SHP77 treated with DMSO at 0.1 percent for 48 hours (cell line): ENCODE results near the gene PIMREG.
A peak's percentile ranks its signal among the peaks of the same experiment; 100 is the strongest.

Experiments
- DNase-seq: peaks from one replicate; lab custom pipeline; 2025; lab: John Stamatoyannopoulos, UW

Gene PIMREG

GRCh38 chr17:6443692-6444570 lies at the start of gene PIMREG:
Gene PIMREG (plus strand): TSS chr17:6444455. CDS start chr17:6445111, 656 bp downstream.
- DNase-seq: peak; percentile 95

- DNase-seq: no peak
Observed at GRCh38 chr17:6398955-6399354, 45.3 kb upstream of the PIMREG start.

GRCh38 chr17:6402258-6402657 lies 42.0 kb upstream of the PIMREG start:
- no peak for DNase-seq

GRCh38 chr17:6408276-6408675 lies 36.0 kb upstream of the PIMREG start:
- no peak for DNase-seq

- DNase-seq: no peak
Observed at GRCh38 chr17:6408735-6409134, 35.5 kb upstream of the PIMREG start.

- DNase-seq: peak; percentile 42
Observed at GRCh38 chr17:6413065-6413464, 31.2 kb upstream of the PIMREG start.

- no peak for DNase-seq
Observed at GRCh38 chr17:6415616-6416015, 28.6 kb upstream of the PIMREG start.

GRCh38 chr17:6420173-6420641 lies 24.0 kb upstream of the PIMREG start:
- DNase-seq: peak; percentile 11

GRCh38 chr17:6421700-6422604 lies 22.3 kb upstream of the PIMREG start:
- DNase-seq: peak; percentile 63

GRCh38 chr17:6422654-6423241 lies 21.5 kb upstream of the PIMREG start:
- no peak for DNase-seq

- no peak for DNase-seq
Observed at GRCh38 chr17:6423931-6424330, 20.3 kb upstream of the PIMREG start.

- no peak for DNase-seq
Observed at GRCh38 chr17:6425407-6425806, 18.8 kb upstream of the PIMREG start.

- no peak for DNase-seq
Observed at GRCh38 chr17:6426356-6427101, 17.7 kb upstream of the PIMREG start.

- no peak for DNase-seq
Observed at GRCh38 chr17:6427279-6427781, 16.9 kb upstream of the PIMREG start.

GRCh38 chr17:6428207-6428965 lies 15.9 kb upstream of the PIMREG start:
- no peak for DNase-seq

GRCh38 chr17:6429266-6429665 lies 15.0 kb upstream of the PIMREG start:
- no peak for DNase-seq

GRCh38 chr17:6430769-6431168 lies 13.5 kb upstream of the PIMREG start:
- no peak for DNase-seq

GRCh38 chr17:6435051-6435450 lies 9.2 kb upstream of the PIMREG start, which contains the start of gene AIPL1:
Gene AIPL1 (minus strand): TSS chr17:6435121. CDS start chr17:6435104, 17 bp downstream.
- no peak for DNase-seq

GRCh38 chr17:6435968-6436367 lies 8.3 kb upstream of the PIMREG start:
- peak; percentile 21 for DNase-seq

- no peak for DNase-seq
Observed at GRCh38 chr17:6437466-6437865, 6.8 kb upstream of the PIMREG start.
